Neural cell (in vitro differentiated cells): ENCODE results near the gene CXCL5.
"Not testable (repeated sequence)": the region's sequence is repeated elsewhere in the genome, so short reads cannot be mapped to it uniquely, and the experiment has no call there.

Source experiments
- EP300 ChIP-seq: fragments of 450-650 bp; conservative IDR thresholded peaks from 2 replicates; pipeline ENCODE4 v1.6.1; 2014; ENCODE audit warnings: antibody characterized with exemption, mild to moderate bottlenecking, moderate library complexity; ENCODE audit not compliant: poor library complexity, severe bottlenecking
- RAD21 ChIP-seq: fragments of 450-650 bp; conservative IDR thresholded peaks from 2 replicates; pipeline ENCODE4 v1.6.1; 2014; ENCODE audit warnings: antibody characterized with exemption, mild to moderate bottlenecking, moderate library complexity
- TAF1 ChIP-seq: IDR thresholded peaks from 2 replicates; pipeline ENCODE4 v1.6.1; 2012; ENCODE audit warnings: low read depth
- TF ChIP-seq, protein P1 (sequence below): fragments of 450-650 bp; IDR thresholded peaks from 2 replicates; pipeline ENCODE4 v1.5.1; 2014; ENCODE audit warnings: antibody characterized with exemption, mild to moderate bottlenecking, moderate library complexity; ENCODE audit not compliant: poor library complexity, severe bottlenecking

DNA sequence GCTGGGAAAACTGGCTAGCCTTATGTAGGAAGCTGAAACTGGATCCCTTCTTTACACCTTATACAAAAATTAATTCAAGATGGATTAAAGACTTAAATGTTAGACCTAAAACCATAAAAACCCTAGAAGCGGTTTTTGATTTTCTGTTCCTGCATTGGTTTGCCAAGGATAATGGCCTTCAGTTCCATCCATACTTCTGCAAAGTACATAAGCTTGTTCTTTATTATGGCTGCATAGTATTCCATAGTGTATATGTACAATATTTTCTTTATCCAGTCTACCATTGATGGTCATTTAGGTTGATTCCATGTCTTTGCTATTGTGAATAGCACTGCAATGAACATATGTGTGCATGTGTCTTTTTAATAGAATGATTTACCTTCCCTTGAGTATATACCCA, 39.4 kb downstream of the CXCL5 start:
- TF ChIP-seq, protein P1, sequence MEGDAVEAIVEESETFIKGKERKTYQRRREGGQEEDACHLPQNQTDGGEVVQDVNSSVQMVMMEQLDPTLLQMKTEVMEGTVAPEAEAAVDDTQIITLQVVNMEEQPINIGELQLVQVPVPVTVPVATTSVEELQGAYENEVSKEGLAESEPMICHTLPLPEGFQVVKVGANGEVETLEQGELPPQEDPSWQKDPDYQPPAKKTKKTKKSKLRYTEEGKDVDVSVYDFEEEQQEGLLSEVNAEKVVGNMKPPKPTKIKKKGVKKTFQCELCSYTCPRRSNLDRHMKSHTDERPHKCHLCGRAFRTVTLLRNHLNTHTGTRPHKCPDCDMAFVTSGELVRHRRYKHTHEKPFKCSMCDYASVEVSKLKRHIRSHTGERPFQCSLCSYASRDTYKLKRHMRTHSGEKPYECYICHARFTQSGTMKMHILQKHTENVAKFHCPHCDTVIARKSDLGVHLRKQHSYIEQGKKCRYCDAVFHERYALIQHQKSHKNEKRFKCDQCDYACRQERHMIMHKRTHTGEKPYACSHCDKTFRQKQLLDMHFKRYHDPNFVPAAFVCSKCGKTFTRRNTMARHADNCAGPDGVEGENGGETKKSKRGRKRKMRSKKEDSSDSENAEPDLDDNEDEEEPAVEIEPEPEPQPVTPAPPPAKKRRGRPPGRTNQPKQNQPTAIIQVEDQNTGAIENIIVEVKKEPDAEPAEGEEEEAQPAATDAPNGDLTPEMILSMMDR: not testable (repeated sequence)
- not testable (repeated sequence) for TF ChIP-seq EP300, RAD21, TAF1
